WI38 (cell line): ENCODE measurements around the gene FAM120C.

Source experiments
- H3K4me3 ChIP-seq: 2 replicates; pipeline ENCODE4 v1.5.1; 2011; ENCODE audit warnings: low read depth, mild to moderate bottlenecking, control low read depth, low read length
- TF ChIP-seq, protein P1 (sequence below): IDR thresholded peaks from 2 replicates; pipeline ENCODE4 v1.5.1; 2012; ENCODE audit warnings: low read depth, mild to moderate bottlenecking, control low read depth, low read length

FAM120C gene

DNA sequence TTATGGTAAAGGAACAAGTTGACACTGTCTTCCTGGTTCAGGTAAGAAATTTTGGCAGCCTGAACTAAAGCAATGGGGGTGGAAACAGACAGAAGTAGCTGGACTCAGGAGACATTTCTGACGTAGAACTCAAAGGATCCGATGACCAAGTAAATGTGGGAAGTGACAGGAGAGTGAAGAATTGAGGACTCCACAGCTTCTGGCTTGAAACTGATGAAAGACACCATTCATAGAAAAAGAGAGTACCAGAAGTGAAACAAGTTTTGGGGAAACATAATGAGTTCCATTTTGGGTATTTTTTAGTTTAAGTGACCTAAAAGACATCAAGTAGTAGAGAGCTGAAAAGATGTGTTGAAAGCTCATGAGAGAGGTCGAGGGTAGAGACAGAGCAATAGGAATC, 5.7 kb downstream of the FAM120C start:
- no peak overlapping the region for H3K4me3 ChIP-seq
- TF ChIP-seq, protein P1, sequence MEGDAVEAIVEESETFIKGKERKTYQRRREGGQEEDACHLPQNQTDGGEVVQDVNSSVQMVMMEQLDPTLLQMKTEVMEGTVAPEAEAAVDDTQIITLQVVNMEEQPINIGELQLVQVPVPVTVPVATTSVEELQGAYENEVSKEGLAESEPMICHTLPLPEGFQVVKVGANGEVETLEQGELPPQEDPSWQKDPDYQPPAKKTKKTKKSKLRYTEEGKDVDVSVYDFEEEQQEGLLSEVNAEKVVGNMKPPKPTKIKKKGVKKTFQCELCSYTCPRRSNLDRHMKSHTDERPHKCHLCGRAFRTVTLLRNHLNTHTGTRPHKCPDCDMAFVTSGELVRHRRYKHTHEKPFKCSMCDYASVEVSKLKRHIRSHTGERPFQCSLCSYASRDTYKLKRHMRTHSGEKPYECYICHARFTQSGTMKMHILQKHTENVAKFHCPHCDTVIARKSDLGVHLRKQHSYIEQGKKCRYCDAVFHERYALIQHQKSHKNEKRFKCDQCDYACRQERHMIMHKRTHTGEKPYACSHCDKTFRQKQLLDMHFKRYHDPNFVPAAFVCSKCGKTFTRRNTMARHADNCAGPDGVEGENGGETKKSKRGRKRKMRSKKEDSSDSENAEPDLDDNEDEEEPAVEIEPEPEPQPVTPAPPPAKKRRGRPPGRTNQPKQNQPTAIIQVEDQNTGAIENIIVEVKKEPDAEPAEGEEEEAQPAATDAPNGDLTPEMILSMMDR: no peak

DNA sequence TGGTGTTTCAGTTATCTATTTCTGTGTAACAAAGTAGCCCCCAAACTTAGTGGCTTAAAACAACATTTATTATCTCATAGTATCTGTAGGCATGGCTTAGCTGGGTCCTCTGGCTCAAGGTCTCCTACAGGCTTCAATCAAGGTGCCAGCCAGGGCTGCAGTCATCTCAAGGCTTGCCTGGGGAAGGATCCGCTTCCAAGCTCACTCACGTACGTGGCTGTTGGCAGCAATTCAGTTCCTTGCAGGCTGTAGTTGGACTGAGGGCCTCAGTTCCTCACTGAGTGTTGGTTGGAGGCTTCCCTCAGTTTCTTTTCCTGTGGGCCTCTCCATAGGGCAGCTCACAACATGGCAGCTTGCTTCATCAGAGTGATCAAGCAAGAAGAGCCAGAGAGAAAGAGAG, 9.3 kb downstream of the FAM120C start:
- H3K4me3 ChIP-seq: no peak overlapping the region
- TF ChIP-seq, protein P1: no peak

DNA sequence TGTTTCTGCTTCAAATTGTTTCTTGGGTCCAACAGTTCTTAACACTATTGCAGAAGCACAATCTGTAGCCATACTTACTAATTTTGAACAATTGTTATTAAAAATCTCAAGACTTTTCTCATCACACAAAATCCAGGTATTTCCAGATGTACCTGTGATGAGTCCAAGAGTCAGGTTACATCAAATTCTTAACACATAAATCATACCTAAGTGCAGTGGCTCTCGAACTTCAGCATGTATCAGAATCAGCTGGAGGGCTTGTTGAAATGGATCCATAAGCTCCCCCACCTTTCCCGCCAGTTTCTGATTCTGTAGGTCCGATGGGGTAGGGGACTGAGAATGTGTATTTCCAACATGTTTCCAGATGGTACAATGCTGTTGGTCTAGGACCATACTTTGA, 10.6 kb downstream of the FAM120C start:
- H3K4me3 ChIP-seq: no peak overlapping the region
- TF ChIP-seq, protein P1: no peak

DNA sequence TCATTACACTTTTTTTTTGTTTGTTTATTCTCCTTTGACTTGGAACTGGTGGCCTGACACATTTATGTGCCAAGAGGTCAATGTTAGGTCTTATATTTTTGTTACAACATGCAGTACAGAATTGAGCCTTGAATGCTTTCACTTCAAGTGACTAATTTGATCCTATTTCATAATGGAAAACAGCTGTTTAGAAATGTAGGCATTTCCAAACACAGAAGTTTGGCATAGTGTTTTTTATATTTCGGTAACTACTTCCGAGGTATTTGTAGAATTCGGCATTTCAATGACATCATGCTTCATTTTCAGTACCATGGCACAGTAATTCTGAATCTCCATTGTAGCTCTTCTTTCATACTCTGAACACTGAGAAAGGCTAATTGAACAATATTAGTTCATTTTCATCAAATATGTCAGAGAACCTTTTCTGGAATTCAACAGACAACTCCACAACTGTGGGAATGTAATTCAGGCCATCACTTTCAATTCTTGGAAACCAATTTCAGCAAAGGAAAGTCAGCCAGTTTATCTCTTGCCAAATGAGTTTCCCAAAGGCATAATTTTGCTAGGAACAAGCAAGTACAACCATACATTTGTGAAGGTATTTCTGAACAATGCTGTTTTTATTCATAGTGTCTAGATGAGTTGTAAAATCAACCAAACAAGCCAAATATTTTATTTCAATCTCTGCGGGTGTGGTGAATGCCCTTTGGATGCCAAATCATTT, 11.4 kb downstream of the FAM120C start:
- H3K4me3 ChIP-seq: no peak overlapping the region
- TF ChIP-seq, protein P1: no peak

DNA sequence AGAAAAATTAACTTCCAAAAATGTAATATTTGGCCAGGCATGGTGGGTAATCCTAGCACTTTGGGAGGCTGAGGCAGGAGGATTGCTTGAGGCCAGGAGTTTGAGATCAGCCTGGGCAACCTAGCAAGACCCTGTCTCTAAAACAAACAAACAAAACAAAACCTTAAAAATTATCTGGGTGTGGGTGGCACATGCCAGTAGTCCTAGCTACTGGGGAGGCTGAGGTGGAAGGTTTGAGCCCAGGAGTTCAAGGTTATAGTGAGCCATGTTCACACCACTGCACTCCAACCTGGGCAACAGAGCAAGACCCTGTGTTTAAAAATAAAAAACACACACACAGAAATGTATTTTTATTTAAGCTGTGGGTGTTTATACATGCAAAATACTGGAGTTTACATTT, 12.0 kb downstream of the FAM120C start:
- no peak overlapping the region for H3K4me3 ChIP-seq
- TF ChIP-seq, protein P1: no peak

DNA sequence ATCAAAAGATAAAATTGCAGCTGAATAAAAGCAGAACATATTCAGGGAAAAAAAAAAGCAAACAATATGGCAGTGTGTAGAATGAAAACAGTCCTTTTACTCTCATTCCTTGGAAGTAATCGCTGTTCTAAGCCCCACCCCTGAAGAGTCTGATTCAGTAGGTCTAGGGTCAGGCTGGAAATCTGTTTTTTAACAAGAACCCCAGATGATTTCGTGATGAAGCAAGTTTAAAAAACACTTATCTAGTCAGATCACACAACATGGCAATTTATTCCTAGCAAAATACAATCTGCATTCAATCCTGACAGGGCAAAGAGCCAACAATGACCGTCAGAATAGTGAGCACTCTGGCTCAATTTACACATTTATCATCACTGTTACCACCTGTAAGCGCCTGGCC, 16.1 kb downstream of the FAM120C start:
- H3K4me3 ChIP-seq: no peak overlapping the region
- TF ChIP-seq, protein P1: no peak

DNA sequence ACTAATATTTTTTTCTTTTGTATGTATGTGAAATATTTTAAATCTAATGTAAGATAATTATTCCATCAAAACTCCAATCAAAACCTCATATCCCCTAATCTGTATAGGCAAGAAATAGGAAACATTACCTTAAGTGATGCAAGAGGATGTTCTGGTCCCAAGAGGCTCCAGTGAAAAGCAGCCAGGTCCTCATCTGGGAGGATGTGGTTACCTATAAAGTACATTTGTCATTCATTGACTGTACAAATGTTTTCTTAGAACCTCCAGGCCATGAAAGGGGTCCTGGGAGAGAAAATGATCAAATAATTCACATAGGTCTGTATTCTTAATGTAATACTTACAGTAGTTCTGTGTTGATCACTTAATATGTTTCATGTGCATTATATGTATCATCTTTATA, 25.5 kb downstream of the FAM120C start:
- H3K4me3 ChIP-seq: no peak overlapping the region
- TF ChIP-seq, protein P1: no peak
